GM19467 (cell line): Measurements from ENCODE around the gene TRPM1.

Experiments
- ATAC-seq: cut with Tn5 transposase; IDR thresholded peaks from one replicate; pipeline ENCODE4 v1.9.1; 2021; ENCODE audit warnings: mild to moderate bottlenecking, moderate library complexity; ENCODE audit not compliant: unreplicated experiment

The TRPM1 gene

GRCh38 chr15:31024330-31024729 lies 77.2 kb downstream of the TRPM1 start:
- ATAC-seq: no peak

- ATAC-seq: no peak
Observed at GRCh38 chr15:31023841-31024240, 77.7 kb downstream of the TRPM1 start.

- no peak for ATAC-seq
Observed at GRCh38 chr15:31021067-31021665, 80.4 kb downstream of the TRPM1 start.

- ATAC-seq: no peak
Observed at GRCh38 chr15:31020542-31020941, 81.0 kb downstream of the TRPM1 start.

GRCh38 chr15:31019986-31020385 lies 81.5 kb downstream of the TRPM1 start:
- ATAC-seq: no peak

- no peak for ATAC-seq
Observed at GRCh38 chr15:31017311-31017710, 84.2 kb downstream of the TRPM1 start.

GRCh38 chr15:31016446-31016915 lies 85.0 kb downstream of the TRPM1 start:
- ATAC-seq: no peak

- no peak for ATAC-seq
Observed at GRCh38 chr15:31014608-31014925, 87.0 kb downstream of the TRPM1 start.

GRCh38 chr15:31013863-31014607 lies 87.5 kb downstream of the TRPM1 start:
- ATAC-seq: no peak

GRCh38 chr15:31012455-31012854 lies 89.1 kb downstream of the TRPM1 start:
- no peak for ATAC-seq

- no peak for ATAC-seq
Observed at GRCh38 chr15:31010036-31010435, 91.5 kb downstream of the TRPM1 start.

- ATAC-seq: no peak
Observed at GRCh38 chr15:31005660-31006059, 95.9 kb downstream of the TRPM1 start.

- ATAC-seq: peak; percentile 79
Observed at GRCh38 chr15:31004220-31004733, 97.2 kb downstream of the TRPM1 start.

- no peak for ATAC-seq
Observed at GRCh38 chr15:31001702-31002101, 99.8 kb downstream of the TRPM1 start.

- no peak for ATAC-seq
Observed at GRCh38 chr15:30999729-31000128, 101.8 kb downstream of the TRPM1 start.

GRCh38 chr15:30997270-30997669 lies 104.3 kb downstream of the TRPM1 start:
- ATAC-seq: no peak

- no peak for ATAC-seq
Observed at GRCh38 chr15:30992249-30992864, 109.2 kb downstream of the TRPM1 start.

GRCh38 chr15:30991255-30992235 lies 110.0 kb downstream of the TRPM1 start, which contains the start of gene MTMR10:
Gene MTMR10 (minus strand): TSS chr15:30991628. CDS start chr15:30991506, 122 bp downstream.
- ATAC-seq: peak; percentile 88

- ATAC-seq: peak; percentile 3
Observed at GRCh38 chr15:30990446-30991254, 110.9 kb downstream of the TRPM1 start.

GRCh38 chr15:30990036-30990435 lies 111.5 kb downstream of the TRPM1 start:
- ATAC-seq: no peak
